Uterus (tissue), 4 donors: ENCODE results near the gene GLRA1. TPM values are rescaled to one million over a fixed set of nuclear protein-coding genes. Genes with fewer than 3 reads are reported as not detected.

Experiments used
- DNase-seq, 2 donors: peaks; one replicate each; pipeline ENCODE4 v3.0.0-alpha.2; 2019 to 2020
- H3K27ac ChIP-seq, 2 donors: fragments of 200-600 bp; sonication (generic); 1 replicate in 1 of 2; 2 replicates in 1 of 2; pipeline ENCODE4 v1.5.1; 2016 to 2018
- H3K27me3 ChIP-seq, 2 donors: fragments of 200-600 bp; sonication (generic); one replicate each; pipeline ENCODE4 v1.5.1; 2018 to 2019; ENCODE audit warnings: control low read depth in 1 of 2
- H3K36me3 ChIP-seq, 2 donors: fragments of 200-600 bp; sonication (generic); one replicate each; pipeline ENCODE4 v1.5.1; 2019; ENCODE audit warnings: control low read depth in 1 of 2
- H3K4me1 ChIP-seq, 2 donors: fragments of 200-600 bp; sonication (generic); one replicate each; pipeline ENCODE4 v1.5.1; 2018 to 2019; ENCODE audit warnings: control low read depth in 1 of 2
- H3K4me3 ChIP-seq, 2 donors: fragments of 200-600 bp; sonication (generic); 1 replicate in 1 of 2; 2 replicates in 1 of 2; pipeline ENCODE4 v1.5.1; 2018 to 2019; ENCODE audit warnings: mild to moderate bottlenecking in 1 of 2
- H3K9me3 ChIP-seq, 2 donors: fragments of 200-600 bp; sonication (generic); one replicate each; pipeline ENCODE4 v1.5.1; 2019; ENCODE audit warnings: control low read depth in 1 of 2
- POLR2A ChIP-seq, 2 donors: fragments of 450-650 bp; IDR thresholded peaks; one replicate each; pipeline ENCODE4 v1.6.1; 2016; ENCODE audit warnings: antibody characterized with exemption in 2 of 2, mild to moderate bottlenecking in 1 of 2, moderate library complexity in 1 of 2
- intact Hi-C: fragments of 100-400 bp; cut with DNase I; formaldehyde crosslinking; loops from one replicate; pipeline ENCODE4 v1.15.1; 2023; ENCODE audit warnings: low total_unique reads
- total RNA-seq, 4 donors: library from RNA; depleted of rRNA in 3 of 4; stranded (reverse); fragments of >200 nt in 3 of 4; gene quantifications; one replicate each; pipeline versions ENCODE4 v1.1.0 to v1.2.4, GENCODE V29; 2014 to 2023
- TF ChIP-seq, protein P1 (sequence below), 4 experiments: fragments of 200-600 bp in 2 of 4; fragments of 450-650 bp in 2 of 4; sonication (generic) in 2 of 4; IDR thresholded peaks; one replicate each; pipeline ENCODE4 v1.5.1; 2016 to 2019; ENCODE audit warnings: antibody characterized with exemption in 4 of 4, mild to moderate bottlenecking in 2 of 4, moderate library complexity in 1 of 4
- donor health status: DM: yes; HTN: yes; CAD: no.

GLRA1 gene
- total RNA-seq, 4 donors from 2014 or later: not detected

DNA sequence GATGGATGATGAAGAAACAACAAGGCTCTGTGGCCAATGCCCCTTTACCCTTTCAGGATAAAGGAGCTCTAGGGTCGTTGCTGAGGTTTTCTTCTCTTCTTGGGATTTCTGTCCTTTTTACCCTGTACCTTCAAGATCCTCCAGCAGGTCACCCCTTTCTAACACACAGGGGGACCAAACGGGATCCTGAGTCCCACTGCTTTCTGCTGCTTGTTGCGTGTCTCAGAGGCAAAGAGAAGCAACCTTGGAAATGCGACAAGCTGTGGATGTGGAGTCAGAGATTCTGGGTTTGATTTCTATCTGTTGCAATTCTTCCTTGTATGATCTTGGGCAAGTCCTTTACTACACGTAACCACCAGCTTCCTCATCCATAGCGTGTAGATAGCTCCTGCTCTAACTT is 20.5 kb downstream of the GLRA1 start:
- Histone ChIP-seq H3K9me3 (no peaks in the 10 kb centered on the region), H3K27me3 (no peaks in the 10 kb centered on the region), H3K4me1 (no peaks in the 10 kb centered on the region), H3K27ac (no peak overlapping the region), H3K36me3 (no peaks in the 10 kb centered on the region), H3K4me3 (no peak overlapping the region)
- intact Hi-C loops: no loop called here
- DNase-seq: no peak
- TF ChIP-seq POLR2A (IDR thresholded peaks at IDR 0.05): no peak
- TF ChIP-seq, protein P1, sequence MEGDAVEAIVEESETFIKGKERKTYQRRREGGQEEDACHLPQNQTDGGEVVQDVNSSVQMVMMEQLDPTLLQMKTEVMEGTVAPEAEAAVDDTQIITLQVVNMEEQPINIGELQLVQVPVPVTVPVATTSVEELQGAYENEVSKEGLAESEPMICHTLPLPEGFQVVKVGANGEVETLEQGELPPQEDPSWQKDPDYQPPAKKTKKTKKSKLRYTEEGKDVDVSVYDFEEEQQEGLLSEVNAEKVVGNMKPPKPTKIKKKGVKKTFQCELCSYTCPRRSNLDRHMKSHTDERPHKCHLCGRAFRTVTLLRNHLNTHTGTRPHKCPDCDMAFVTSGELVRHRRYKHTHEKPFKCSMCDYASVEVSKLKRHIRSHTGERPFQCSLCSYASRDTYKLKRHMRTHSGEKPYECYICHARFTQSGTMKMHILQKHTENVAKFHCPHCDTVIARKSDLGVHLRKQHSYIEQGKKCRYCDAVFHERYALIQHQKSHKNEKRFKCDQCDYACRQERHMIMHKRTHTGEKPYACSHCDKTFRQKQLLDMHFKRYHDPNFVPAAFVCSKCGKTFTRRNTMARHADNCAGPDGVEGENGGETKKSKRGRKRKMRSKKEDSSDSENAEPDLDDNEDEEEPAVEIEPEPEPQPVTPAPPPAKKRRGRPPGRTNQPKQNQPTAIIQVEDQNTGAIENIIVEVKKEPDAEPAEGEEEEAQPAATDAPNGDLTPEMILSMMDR (IDR thresholded peaks at IDR 0.05): no peak

DNA sequence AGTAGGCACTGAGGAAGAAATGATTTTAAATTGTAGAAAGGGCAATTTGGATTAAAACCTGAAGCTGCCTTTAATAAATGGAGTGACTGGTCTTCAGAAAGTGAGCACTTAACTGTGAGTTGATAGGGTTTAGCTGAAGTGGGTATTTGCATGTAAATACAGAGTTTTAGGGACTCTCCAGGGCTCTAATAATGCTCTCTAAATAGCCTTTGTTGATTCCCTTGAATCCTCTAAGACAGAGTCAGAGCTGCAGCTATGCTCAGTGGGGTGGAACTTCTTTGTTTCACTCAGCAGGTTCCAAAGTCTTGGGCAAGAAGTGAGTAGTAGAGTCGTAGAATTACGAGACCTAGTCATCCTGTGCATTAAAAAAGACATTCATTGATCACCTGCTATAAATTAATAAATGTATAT is 21.4 kb downstream of the GLRA1 start:
- no peak overlapping the region for H3K27ac ChIP-seq
- no peaks in the 10 kb centered on the region for H3K9me3 ChIP-seq
- no peak for DNase-seq
- no peak overlapping the region for H3K4me3 ChIP-seq
- TF ChIP-seq, protein P1 (IDR thresholded peaks at IDR 0.05): no peak
- no peak for TF ChIP-seq POLR2A (IDR thresholded peaks at IDR 0.05)
- no peaks in the 10 kb centered on the region for H3K27me3 ChIP-seq
- intact Hi-C loops: no loop called here
- H3K36me3 ChIP-seq: no peaks in the 10 kb centered on the region
- no peaks in the 10 kb centered on the region for H3K4me1 ChIP-seq

DNA sequence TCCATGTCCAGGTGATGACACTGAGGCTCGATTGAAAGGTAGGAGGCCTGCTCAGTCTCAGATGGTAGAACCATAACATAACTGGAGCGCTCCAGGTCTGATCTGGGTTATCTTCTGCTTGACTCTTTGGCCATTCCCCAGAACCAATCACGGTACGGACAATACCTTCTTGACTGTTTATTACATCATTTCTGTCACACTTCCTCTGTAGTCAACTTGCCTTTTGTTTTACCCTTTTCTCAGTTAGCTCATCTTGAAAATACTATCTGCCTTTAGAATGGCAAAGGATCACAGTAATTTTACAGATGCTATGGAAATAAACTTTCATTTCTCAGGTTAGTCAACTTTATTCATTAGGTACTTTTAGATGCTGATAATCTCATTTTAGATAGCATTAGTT is 22.4 kb downstream of the GLRA1 start:
- intact Hi-C loops: no loop called here
- TF ChIP-seq, protein P1 (IDR thresholded peaks at IDR 0.05): no peak
- TF ChIP-seq POLR2A (IDR thresholded peaks at IDR 0.05): no peak
- no peak for DNase-seq

GRCh38 chr5:151901611-151902010 is 23.0 kb downstream of the GLRA1 start:
- no peak for DNase-seq
- H3K27ac ChIP-seq: no peak overlapping the region
- no peaks in the 10 kb centered on the region for H3K9me3 ChIP-seq
- no peaks in the 10 kb centered on the region for H3K27me3 ChIP-seq
- H3K4me1 ChIP-seq: no peaks in the 10 kb centered on the region
- H3K4me3 ChIP-seq: no peak overlapping the region
- H3K36me3 ChIP-seq: no peaks in the 10 kb centered on the region
- TF ChIP-seq, protein P1 (IDR thresholded peaks at IDR 0.05): no peak
- no peak for TF ChIP-seq POLR2A (IDR thresholded peaks at IDR 0.05)
- intact Hi-C loops: no loop called here

More for the DNA sequence above, 22.4 kb downstream of the GLRA1 start:
- Histone ChIP-seq H3K27ac (no peak overlapping the region), H3K9me3 (no peaks in the 10 kb centered on the region), H3K4me1 (no peaks in the 10 kb centered on the region), H3K27me3 (no peaks in the 10 kb centered on the region), H3K36me3 (no peaks in the 10 kb centered on the region), H3K4me3 (no peak overlapping the region)

DNA sequence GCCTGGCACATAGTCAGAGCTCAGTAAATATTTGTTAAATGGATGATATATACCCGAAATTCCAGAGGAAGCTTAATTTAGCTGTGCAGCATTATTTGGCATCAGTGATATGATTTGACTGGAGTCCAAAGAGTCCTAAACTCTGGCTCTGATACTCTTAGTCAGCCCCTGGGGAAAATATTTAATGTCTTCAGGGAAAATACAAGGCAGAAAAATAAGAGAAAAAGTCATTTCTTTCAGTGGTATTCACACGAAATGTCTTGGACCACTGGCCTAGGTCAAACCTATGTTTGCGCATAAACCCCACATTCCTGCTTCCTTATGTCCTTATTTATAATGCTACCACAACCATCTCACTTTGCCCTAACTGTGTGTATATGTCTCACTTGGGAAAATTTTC is 23.8 kb downstream of the GLRA1 start:
- H3K27me3 ChIP-seq: no peaks in the 10 kb centered on the region
- TF ChIP-seq POLR2A (IDR thresholded peaks at IDR 0.05): no peak
- TF ChIP-seq, protein P1 (IDR thresholded peaks at IDR 0.05): no peak
- intact Hi-C loops: no loop called here
- H3K4me1 ChIP-seq: no peaks in the 10 kb centered on the region
- DNase-seq: no peak
- no peak overlapping the region for H3K27ac ChIP-seq
- no peak overlapping the region for H3K4me3 ChIP-seq
- H3K9me3 ChIP-seq: no peaks in the 10 kb centered on the region
- no peaks in the 10 kb centered on the region for H3K36me3 ChIP-seq
